Right forelimb (tissue), 1 donor: ENCODE data around the gene EPGN.
"Not testable (repeated sequence)": the region's sequence is repeated elsewhere in the genome, so short reads cannot be mapped to it uniquely, and the experiment has no call there.

ENCODE experiments used
- DNase-seq: peaks from one replicate; pipeline ENCODE4 v3.0.0-alpha.2; 2018

EPGN gene

GRCh38 chr4:74311696-74312313 is 3.5 kb downstream of the EPGN start:
- no peak for DNase-seq

GRCh38 chr4:74314329-74314728 is 6.1 kb downstream of the EPGN start:
- DNase-seq, result no peak

- DNase-seq, result no peak
Measured at GRCh38 chr4:74314944-74315343, 6.7 kb downstream of the EPGN start.

GRCh38 chr4:74315376-74315775 is 7.1 kb downstream of the EPGN start:
- no peak for DNase-seq

GRCh38 chr4:74316397-74316796 is 8.1 kb downstream of the EPGN start:
- no peak for DNase-seq

- no peak for DNase-seq
Measured at GRCh38 chr4:74317616-74318246, 9.5 kb downstream of the EPGN start.

- no peak for DNase-seq
Measured at GRCh38 chr4:74318276-74318675, 10.0 kb downstream of the EPGN start.

GRCh38 chr4:74319470-74319869 is 11.2 kb downstream of the EPGN start:
- no peak for DNase-seq

GRCh38 chr4:74320559-74321118 is 12.4 kb downstream of the EPGN start:
- no peak for DNase-seq

- no peak for DNase-seq
Measured at GRCh38 chr4:74322301-74322700, 14.0 kb downstream of the EPGN start.

- no peak for DNase-seq
Measured at GRCh38 chr4:74323663-74324062, 15.4 kb downstream of the EPGN start.

- DNase-seq, result no peak
Measured at GRCh38 chr4:74324262-74324661, 16.0 kb downstream of the EPGN start.

- no peak for DNase-seq
Measured at GRCh38 chr4:74325886-74326285, 17.6 kb downstream of the EPGN start.

GRCh38 chr4:74327762-74328161 is 19.5 kb downstream of the EPGN start:
- no peak for DNase-seq

- no peak for DNase-seq
Measured at GRCh38 chr4:74328501-74328900, 20.2 kb downstream of the EPGN start.

GRCh38 chr4:74329307-74329706 is 21.0 kb downstream of the EPGN start:
- no peak for DNase-seq

- DNase-seq, result no peak
Measured at GRCh38 chr4:74330295-74330750, 22.1 kb downstream of the EPGN start.

- DNase-seq, result no peak
Measured at GRCh38 chr4:74331252-74331651, 23.0 kb downstream of the EPGN start.

- no peak for DNase-seq
Measured at GRCh38 chr4:74331944-74332343, 23.7 kb downstream of the EPGN start.

- DNase-seq, result no peak
Measured at GRCh38 chr4:74334636-74335035, 26.4 kb downstream of the EPGN start.

GRCh38 chr4:74335341-74336021 is 27.2 kb downstream of the EPGN start:
- DNase-seq, result no peak

GRCh38 chr4:74338792-74339333 is 30.6 kb downstream of the EPGN start:
- no peak for DNase-seq

GRCh38 chr4:74339501-74339900 is 31.2 kb downstream of the EPGN start:
- no peak for DNase-seq

GRCh38 chr4:74340421-74340820 is 32.2 kb downstream of the EPGN start:
- not testable (repeated sequence) for DNase-seq
